TTC549 (cell line): ENCODE measurements around the gene UNC13B.

Experiments
- FAIRE-seq: peaks from 2 replicates; lab custom pipeline; 2012; peaks lifted over from hg19 to GRCh38; lab: Jason Lieb, UNC

Gene UNC13B

GRCh38 chr9:35277628-35278359, 116.0 kb downstream of the UNC13B start:
- no peak for FAIRE-seq

GRCh38 chr9:35279946-35280345, 118.1 kb downstream of the UNC13B start:
- FAIRE-seq: no peak

- no peak for FAIRE-seq
Observed at GRCh38 chr9:35280399-35280798, 118.6 kb downstream of the UNC13B start.

GRCh38 chr9:35285731-35286130, 123.9 kb downstream of the UNC13B start:
- no peak for FAIRE-seq

GRCh38 chr9:35286381-35286780, 124.6 kb downstream of the UNC13B start:
- no peak for FAIRE-seq

- no peak for FAIRE-seq
Observed at GRCh38 chr9:35287987-35288632, 126.3 kb downstream of the UNC13B start.

- no peak for FAIRE-seq
Observed at GRCh38 chr9:35288778-35289177, 127.0 kb downstream of the UNC13B start.

GRCh38 chr9:35293376-35293964, 131.7 kb downstream of the UNC13B start:
- no peak for FAIRE-seq

- no peak for FAIRE-seq
Observed at GRCh38 chr9:35294066-35294465, 132.3 kb downstream of the UNC13B start.

- FAIRE-seq: no peak
Observed at GRCh38 chr9:35294556-35294955, 132.7 kb downstream of the UNC13B start.

- FAIRE-seq: no peak
Observed at GRCh38 chr9:35295369-35296036, 133.7 kb downstream of the UNC13B start.

- no peak for FAIRE-seq
Observed at GRCh38 chr9:35303567-35303966, 141.8 kb downstream of the UNC13B start.

- no peak for FAIRE-seq
Observed at GRCh38 chr9:35306283-35306682, 144.5 kb downstream of the UNC13B start.

- FAIRE-seq: no peak
Observed at GRCh38 chr9:35308316-35308715, 146.5 kb downstream of the UNC13B start.

GRCh38 chr9:35311891-35312639, 150.3 kb downstream of the UNC13B start:
- FAIRE-seq: no peak

- no peak for FAIRE-seq
Observed at GRCh38 chr9:35313460-35313859, 151.7 kb downstream of the UNC13B start.

- FAIRE-seq: no peak
Observed at GRCh38 chr9:35313916-35314315, 152.1 kb downstream of the UNC13B start.

- FAIRE-seq: no peak
Observed at GRCh38 chr9:35318741-35319140, 156.9 kb downstream of the UNC13B start.

- no peak for FAIRE-seq
Observed at GRCh38 chr9:35322075-35322885, 160.5 kb downstream of the UNC13B start.

GRCh38 chr9:35324966-35325365, 163.2 kb downstream of the UNC13B start:
- FAIRE-seq: no peak

- FAIRE-seq: no peak
Observed at GRCh38 chr9:35333551-35333950, 171.7 kb downstream of the UNC13B start.
